Gastroesophageal sphincter (tissue), 3 donors: ENCODE measurements around the gene HERC4.

Experiments used
- CTCF ChIP-seq, 4 experiments: fragments of 200-600 bp in 2 of 4; fragments of 450-650 bp in 2 of 4; sonication (generic) in 1 of 4; IDR thresholded peaks; one replicate each; pipeline ENCODE4 v1.5.1; 2017 to 2019; ENCODE audit warnings: antibody characterized with exemption in 4 of 4, mild to moderate bottlenecking in 2 of 4, moderate library complexity in 2 of 4
- EP300 ChIP-seq: sonication (generic); formaldehyde crosslinking; IDR thresholded peaks from one replicate; pipeline ENCODE4 v1.6.1; 2017; ENCODE audit warnings: antibody characterized with exemption, mild to moderate bottlenecking
- POLR2A ChIP-seq, 2 donors: fragments of 450-650 bp; IDR thresholded peaks; one replicate each; pipeline ENCODE4 v1.6.1; 2017; ENCODE audit warnings: antibody characterized with exemption in 2 of 2, mild to moderate bottlenecking in 2 of 2, moderate library complexity in 1 of 2
- POLR2AphosphoS5 ChIP-seq: sonication (generic); formaldehyde crosslinking; IDR thresholded peaks from one replicate; pipeline ENCODE4 v1.6.1; 2017; ENCODE audit warnings: antibody characterized with exemption

- TF ChIP-seq POLR2AphosphoS5, result no peak
- no peak for TF ChIP-seq CTCF (IDR thresholded peaks at IDR 0.05)
- no peak for TF ChIP-seq POLR2A (IDR thresholded peaks at IDR 0.05)
- no peak for TF ChIP-seq EP300
Measured at GRCh38 chr10:67923551-67923950, 151.5 kb downstream of the HERC4 start.
